ENCODE results near the gene HMGN4.

The HMGN4 gene

GRCh38 chr6:26592649-26593048 is 54.5 kb downstream of the HMGN4 start:
- Histone ChIP-seq H3K27ac (replicated peaks) (no peak overlapping the region), H3K4me3 (replicated peaks; ENCODE audit: insufficient read depth, low read length) (no peak overlapping the region), H3K27me3 (ENCODE audit: insufficient read depth, poor library complexity, severe bottlenecking) (no peaks in the 10 kb centered on the region)
- no peak for DNase-seq (ENCODE audit: low read depth in 1 of 2, low spot score in 1 of 2)
- TF ChIP-seq CTCF (IDR thresholded peaks at IDR 0.05; ENCODE audit: insufficient read depth, low read length): no peak
- TF ChIP-seq REST (IDR thresholded peaks at IDR 0.05; ENCODE audit: insufficient replicate concordance, low read depth): no peak
- TF ChIP-seq POLR2AphosphoS5 (IDR thresholded peaks at IDR 0.05; ENCODE audit: low read depth): no peak
- TF ChIP-seq GABPA (IDR thresholded peaks at IDR 0.05; ENCODE audit: low read depth): no peak
- TF ChIP-seq SPI1 (IDR thresholded peaks at IDR 0.05; ENCODE audit: borderline replicate concordance, low read depth): no peak

GRCh38 chr6:26593278-26594130 is 55.3 kb downstream of the HMGN4 start:
- H3K27me3 ChIP-seq (ENCODE audit: insufficient read depth, poor library complexity, severe bottlenecking): no peaks in the 10 kb centered on the region
- DNase-seq (ENCODE audit: low read depth in 1 of 2, low spot score in 1 of 2): no peak
- TF ChIP-seq GABPA (IDR thresholded peaks at IDR 0.05; ENCODE audit: low read depth) (no peak), SPI1 (IDR thresholded peaks at IDR 0.05; ENCODE audit: borderline replicate concordance, low read depth) (no peak), POLR2AphosphoS5 (IDR thresholded peaks at IDR 0.05; ENCODE audit: low read depth) (no peak), CTCF (IDR thresholded peaks at IDR 0.05; ENCODE audit: insufficient read depth, low read length) (no peak)
- H3K27ac ChIP-seq (replicated peaks): no peak overlapping the region
- H3K4me3 ChIP-seq (replicated peaks; ENCODE audit: insufficient read depth, low read length): no peak overlapping the region

- TF ChIP-seq GABPA (IDR thresholded peaks at IDR 0.05; ENCODE audit: low read depth) (no peak), CTCF (IDR thresholded peaks at IDR 0.05; ENCODE audit: insufficient read depth, low read length) (no peak), POLR2AphosphoS5 (IDR thresholded peaks at IDR 0.05; ENCODE audit: low read depth) (no peak), SPI1 (IDR thresholded peaks at IDR 0.05; ENCODE audit: borderline replicate concordance, low read depth) (no peak), REST (IDR thresholded peaks at IDR 0.05; ENCODE audit: insufficient replicate concordance, low read depth) (no peak)
- DNase-seq (ENCODE audit: low read depth in 1 of 2, low spot score in 1 of 2): no peak
- Histone ChIP-seq H3K27ac (replicated peaks) (no peak overlapping the region), H3K27me3 (ENCODE audit: insufficient read depth, poor library complexity, severe bottlenecking) (no peaks in the 10 kb centered on the region), H3K4me3 (replicated peaks; ENCODE audit: insufficient read depth, low read length) (no peak overlapping the region)
Observed at GRCh38 chr6:26594131-26594498, 55.9 kb downstream of the HMGN4 start.
